DMS153 treated with DMSO at 0.1 percent for 48 hours (cell line): Measurements from ENCODE around the gene CPA5.
A peak's percentile ranks its signal among the peaks of the same experiment; 100 is the strongest.

Source experiments
- DNase-seq: peaks from one replicate; lab custom pipeline; 2025; ENCODE audit not compliant: unreplicated experiment; lab: John Stamatoyannopoulos, UW

Gene CPA5

GRCh38 chr7:130329681-130330080 lies 14.9 kb upstream of the CPA5 start:
- peak; percentile 34 for DNase-seq

- DNase-seq = no peak
Observed at GRCh38 chr7:130332259-130333053, 12.2 kb upstream of the CPA5 start.

- no peak for DNase-seq
Observed at GRCh38 chr7:130333832-130334231, 10.8 kb upstream of the CPA5 start.

GRCh38 chr7:130334274-130334673 lies 10.3 kb upstream of the CPA5 start:
- DNase-seq = no peak

GRCh38 chr7:130337410-130337971 lies 7.1 kb upstream of the CPA5 start:
- no peak for DNase-seq

GRCh38 chr7:130338233-130338632 lies 6.4 kb upstream of the CPA5 start:
- DNase-seq = no peak

GRCh38 chr7:130341882-130342281 lies 2.7 kb upstream of the CPA5 start:
- no peak for DNase-seq

- DNase-seq = no peak
Observed at GRCh38 chr7:130342701-130343380, 1.8 kb upstream of the CPA5 start.

GRCh38 chr7:130345136-130345535 lies 520 bp downstream of the CPA5 start:
- no peak for DNase-seq

- no peak for DNase-seq
Observed at GRCh38 chr7:130345725-130346124, 1.1 kb downstream of the CPA5 start.

GRCh38 chr7:130346177-130346905 lies 1.7 kb downstream of the CPA5 start:
- DNase-seq = no peak

GRCh38 chr7:130346941-130347340 lies 2.3 kb downstream of the CPA5 start:
- no peak for DNase-seq

- no peak for DNase-seq
Observed at GRCh38 chr7:130349911-130350782, 5.5 kb downstream of the CPA5 start.

GRCh38 chr7:130350945-130351790 lies 6.6 kb downstream of the CPA5 start:
- DNase-seq = no peak

GRCh38 chr7:130351791-130352090 lies 7.1 kb downstream of the CPA5 start:
- DNase-seq = no peak

- peak; percentile 49 for DNase-seq
Observed at GRCh38 chr7:130352194-130353074, 7.8 kb downstream of the CPA5 start.

GRCh38 chr7:130353196-130353595 lies 8.6 kb downstream of the CPA5 start:
- no peak for DNase-seq

- no peak for DNase-seq
Observed at GRCh38 chr7:130356121-130356875, 11.7 kb downstream of the CPA5 start.
